GM23338 (cell line): ENCODE measurements around the gene FAHD1.

Source experiments
- CTCF ChIP-seq, 2 experiments: fragments of 200-600 bp in 1 of 2; sonication (generic) in 1 of 2; conservative IDR thresholded peaks; 2 replicates each; pipeline versions ENCODE4 v1.5.1 to v1.6.1; 2016 to 2017; ENCODE audit warnings: antibody characterized with exemption in 2 of 2, low read depth in 2 of 2, mild to moderate bottlenecking in 2 of 2, moderate library complexity in 1 of 2
- EZH2 ChIP-seq: fragments of 200-600 bp; sonication (generic); IDR thresholded peaks from one replicate; pipeline ENCODE4 v1.8.0; 2017; ENCODE audit warnings: antibody characterized with exemption, mild to moderate bottlenecking, low read depth; ENCODE audit not compliant: unreplicated experiment
- EZH2phosphoT487 ChIP-seq: fragments of 200-600 bp; sonication (generic); IDR thresholded peaks from one replicate; pipeline ENCODE4 v1.8.1; 2018; ENCODE audit warnings: antibody characterized with exemption; ENCODE audit not compliant: unreplicated experiment
- JUNB ChIP-seq: IDR thresholded peaks from one replicate; pipeline ENCODE4 v1.6.1; 2016; ENCODE audit warnings: antibody characterized with exemption; ENCODE audit not compliant: unreplicated experiment
- POLR2AphosphoS5 ChIP-seq: IDR thresholded peaks from 2 replicates; pipeline ENCODE4 v1.6.1; 2016; ENCODE audit warnings: antibody characterized with exemption, low read depth
- REST ChIP-seq: IDR thresholded peaks from one replicate; pipeline ENCODE4 v1.6.1; 2018; ENCODE audit warnings: antibody characterized with exemption; ENCODE audit not compliant: unreplicated experiment
- STAT1 ChIP-seq: IDR thresholded peaks from one replicate; pipeline ENCODE4 v1.6.1; 2016; ENCODE audit warnings: antibody characterized with exemption; ENCODE audit not compliant: unreplicated experiment
- ZNF114 ChIP-seq: fragments of 250-450 bp; sonication (Bioruptor Pico); IDR thresholded peaks from 2 replicates; pipeline ENCODE4 v1.5.0; 2020; ENCODE audit warnings: mild to moderate bottlenecking, moderate library complexity
- ZNF331 ChIP-seq: fragments of 250-450 bp; sonication (Bioruptor Pico); IDR thresholded peaks from 2 replicates; pipeline ENCODE4 v1.5.0; 2020; ENCODE audit warnings: low read depth, mild to moderate bottlenecking, moderate library complexity
- ZNF462 ChIP-seq: fragments of 250-450 bp; sonication (Bioruptor Pico); IDR thresholded peaks from 2 replicates; pipeline ENCODE4 v1.5.0; 2020; ENCODE audit warnings: mild to moderate bottlenecking, moderate library complexity

- TF ChIP-seq EZH2phosphoT487, result no peak
- no peak for TF ChIP-seq CTCF (conservative IDR thresholded peaks at IDR 0.05; ENCODE audit: low read depth in 2 of 2)
- TF ChIP-seq STAT1, result no peak
- TF ChIP-seq ZNF114, result no peak
- TF ChIP-seq POLR2AphosphoS5, result no peak
- no peak for TF ChIP-seq ZNF331 (CRISPR knock-in tag)
- no peak for TF ChIP-seq REST
- no peak for TF ChIP-seq EZH2
- TF ChIP-seq JUNB, result no peak
- TF ChIP-seq ZNF462, result no peak
Measured at GRCh38 chr16:1861730-1862129, 34.7 kb downstream of the FAHD1 start.
